SK-N-SH (cell line): ENCODE data around the gene ADAMTS5.

Experiments
- TF ChIP-seq, protein P1 (sequence below): fragments of 200-600 bp; sonication (generic); IDR thresholded peaks from 2 replicates; pipeline ENCODE4 v1.6.1; 2017; ENCODE audit warnings: antibody characterized with exemption, mild to moderate bottlenecking, moderate library complexity
- TF ChIP-seq, protein P2 (sequence below): IDR thresholded peaks from 2 replicates; pipeline ENCODE4 v1.4.0; 2012; ENCODE audit warnings: low read depth

DNA sequence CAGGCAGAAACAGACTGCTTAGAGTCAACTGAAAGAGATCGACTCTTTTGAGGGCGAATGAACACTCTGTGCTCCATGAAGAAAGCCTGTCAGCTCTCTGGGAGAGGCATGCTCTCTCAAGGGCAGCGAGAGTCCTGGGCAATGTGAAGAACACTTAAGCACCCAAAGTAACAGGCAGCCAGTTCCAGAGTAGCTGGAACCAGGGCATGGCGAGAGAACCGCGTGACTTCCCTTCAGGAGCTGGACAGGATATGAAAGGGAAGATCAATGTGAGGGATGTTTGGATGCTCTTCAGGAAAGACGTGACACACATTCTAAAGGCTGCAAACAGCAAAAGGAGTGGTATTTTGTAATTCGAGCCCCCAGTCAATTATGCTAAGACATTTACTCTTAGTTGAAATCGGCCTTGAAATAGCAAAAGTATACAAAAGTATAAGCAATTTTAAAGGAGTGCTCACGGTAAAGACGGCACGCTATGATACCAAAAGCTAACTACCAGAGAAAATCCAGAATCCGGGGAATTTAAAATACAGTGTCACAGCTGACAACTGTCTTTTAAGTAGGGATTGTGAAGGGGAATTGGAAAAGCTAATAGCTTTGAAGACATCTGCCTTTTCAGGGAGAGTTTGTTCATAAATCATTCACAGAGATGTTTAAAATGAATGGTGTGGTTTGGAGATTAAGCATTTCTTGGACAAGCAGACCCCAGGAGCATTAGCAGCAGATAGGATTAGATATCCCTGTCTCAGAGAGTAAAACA, 20.8 kb downstream of the ADAMTS5 start:
- TF ChIP-seq, protein P1, sequence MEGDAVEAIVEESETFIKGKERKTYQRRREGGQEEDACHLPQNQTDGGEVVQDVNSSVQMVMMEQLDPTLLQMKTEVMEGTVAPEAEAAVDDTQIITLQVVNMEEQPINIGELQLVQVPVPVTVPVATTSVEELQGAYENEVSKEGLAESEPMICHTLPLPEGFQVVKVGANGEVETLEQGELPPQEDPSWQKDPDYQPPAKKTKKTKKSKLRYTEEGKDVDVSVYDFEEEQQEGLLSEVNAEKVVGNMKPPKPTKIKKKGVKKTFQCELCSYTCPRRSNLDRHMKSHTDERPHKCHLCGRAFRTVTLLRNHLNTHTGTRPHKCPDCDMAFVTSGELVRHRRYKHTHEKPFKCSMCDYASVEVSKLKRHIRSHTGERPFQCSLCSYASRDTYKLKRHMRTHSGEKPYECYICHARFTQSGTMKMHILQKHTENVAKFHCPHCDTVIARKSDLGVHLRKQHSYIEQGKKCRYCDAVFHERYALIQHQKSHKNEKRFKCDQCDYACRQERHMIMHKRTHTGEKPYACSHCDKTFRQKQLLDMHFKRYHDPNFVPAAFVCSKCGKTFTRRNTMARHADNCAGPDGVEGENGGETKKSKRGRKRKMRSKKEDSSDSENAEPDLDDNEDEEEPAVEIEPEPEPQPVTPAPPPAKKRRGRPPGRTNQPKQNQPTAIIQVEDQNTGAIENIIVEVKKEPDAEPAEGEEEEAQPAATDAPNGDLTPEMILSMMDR, result no peak
- TF ChIP-seq, protein P2, sequence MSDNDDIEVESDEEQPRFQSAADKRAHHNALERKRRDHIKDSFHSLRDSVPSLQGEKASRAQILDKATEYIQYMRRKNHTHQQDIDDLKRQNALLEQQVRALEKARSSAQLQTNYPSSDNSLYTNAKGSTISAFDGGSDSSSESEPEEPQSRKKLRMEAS, result no peak
